EH (cell line): ENCODE measurements around the gene TFPI.
"Not testable (repeated sequence)": the region's sequence is repeated elsewhere in the genome, so short reads cannot be mapped to it uniquely, and the experiment has no call there.

Experiments used
- DNase-seq: peaks from one replicate; pipeline ENCODE4 v3.0.0-alpha.2; 2015; ENCODE audit warnings: low read depth

TFPI gene

DNA sequence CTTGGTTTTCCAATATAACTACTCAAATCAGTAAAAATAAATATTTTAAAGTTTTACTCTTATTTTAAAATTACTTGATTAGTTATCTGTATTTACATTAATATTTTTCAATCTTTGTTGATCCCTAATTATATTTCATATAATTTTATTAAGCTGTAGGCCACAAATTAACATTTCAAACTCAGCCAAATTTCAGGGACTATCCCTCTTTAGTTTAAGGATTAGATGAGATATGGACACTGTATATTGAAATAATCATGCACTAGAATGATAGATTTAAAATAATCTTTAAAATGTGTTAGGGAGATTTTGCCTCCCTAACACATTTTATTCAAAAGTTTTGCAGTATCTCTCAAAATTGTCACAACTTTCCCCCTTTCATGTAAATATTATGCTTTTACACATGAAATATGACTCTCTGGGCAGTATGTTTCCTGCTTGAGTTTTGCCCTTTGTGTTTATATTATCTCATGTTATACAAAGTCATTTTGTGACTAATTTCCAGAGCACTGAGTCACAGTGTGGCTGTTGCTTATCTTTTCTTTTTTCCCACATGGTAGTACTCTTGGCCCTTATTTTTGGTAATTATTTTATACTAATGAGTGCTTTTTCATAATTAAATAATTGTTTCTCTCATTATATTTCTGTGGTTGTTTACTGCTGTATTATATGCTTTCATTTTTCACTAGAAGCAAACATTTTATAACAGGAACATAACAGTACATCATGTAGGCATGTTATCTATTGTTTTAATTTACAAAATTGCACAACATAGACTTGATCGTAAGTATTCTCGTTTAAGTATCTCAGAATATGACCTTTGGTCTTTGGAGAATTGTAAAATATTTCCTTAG lies 1.2 kb downstream of the TFPI start:
- DNase-seq = peak; percentile 83

DNA sequence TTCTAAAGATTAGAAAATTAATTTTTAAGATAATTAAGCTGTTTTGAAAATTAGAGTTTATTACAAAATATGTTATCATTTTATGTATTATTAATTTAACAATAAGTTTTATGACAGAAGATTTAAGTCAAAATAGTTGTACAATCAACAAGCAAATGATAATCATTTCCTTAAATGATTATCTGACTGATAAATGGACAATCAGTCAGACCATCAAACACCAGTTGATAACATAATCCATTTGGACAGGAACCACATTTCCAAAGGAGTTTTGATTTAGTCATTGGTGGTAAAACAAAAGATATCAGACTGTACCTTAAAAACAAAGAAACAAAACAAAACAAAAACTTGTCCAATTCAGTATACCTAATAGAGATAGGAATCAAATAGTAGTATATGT lies 1.9 kb downstream of the TFPI start:
- no peak for DNase-seq

DNA sequence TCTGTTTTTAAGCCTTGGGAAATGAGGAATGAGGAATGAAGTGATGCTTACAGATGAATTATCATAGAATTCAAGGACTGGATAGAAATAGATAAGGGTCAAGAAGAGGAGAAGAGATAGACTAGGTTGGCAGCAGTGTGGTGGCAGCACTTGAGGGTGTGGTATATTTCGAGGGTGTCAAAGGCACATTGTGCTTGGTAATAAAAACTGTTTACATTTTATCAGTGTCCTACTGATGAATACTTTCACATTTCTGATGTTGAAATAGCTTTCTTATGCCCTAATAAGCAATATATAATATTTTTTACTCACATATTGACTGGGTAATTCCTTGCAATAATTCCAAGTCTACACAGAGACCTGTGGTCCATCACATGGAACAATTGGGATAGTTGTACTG lies 3.4 kb downstream of the TFPI start:
- no peak for DNase-seq

DNA sequence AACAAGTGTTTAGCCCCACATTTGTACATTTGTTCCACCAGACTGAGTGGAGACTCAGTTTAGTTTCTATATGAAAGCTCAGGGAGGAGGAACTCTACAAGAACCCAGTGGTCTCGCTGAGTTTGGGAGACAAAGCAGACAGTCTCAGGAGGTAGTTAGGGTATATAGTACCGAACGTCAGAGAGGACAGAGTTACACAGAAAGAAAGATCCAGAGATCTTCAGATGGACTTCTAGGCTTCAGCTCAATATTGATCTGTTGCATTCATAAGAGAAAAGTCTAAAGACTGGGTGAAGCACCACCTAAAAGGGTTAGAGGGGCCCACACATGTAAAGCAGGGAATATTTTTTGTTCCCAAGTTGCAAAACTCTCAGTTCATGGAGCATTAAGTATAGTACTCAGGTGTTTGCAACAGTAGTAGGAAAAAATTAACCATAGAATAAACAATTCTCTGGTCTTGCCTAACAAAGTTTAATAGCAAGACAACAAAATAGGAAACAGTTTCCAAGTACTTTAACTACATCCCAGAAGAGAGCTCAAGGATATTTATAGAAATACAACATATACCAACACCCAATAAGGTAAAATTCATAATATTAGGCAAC lies 4.2 kb downstream of the TFPI start:
- no peak for DNase-seq

DNA sequence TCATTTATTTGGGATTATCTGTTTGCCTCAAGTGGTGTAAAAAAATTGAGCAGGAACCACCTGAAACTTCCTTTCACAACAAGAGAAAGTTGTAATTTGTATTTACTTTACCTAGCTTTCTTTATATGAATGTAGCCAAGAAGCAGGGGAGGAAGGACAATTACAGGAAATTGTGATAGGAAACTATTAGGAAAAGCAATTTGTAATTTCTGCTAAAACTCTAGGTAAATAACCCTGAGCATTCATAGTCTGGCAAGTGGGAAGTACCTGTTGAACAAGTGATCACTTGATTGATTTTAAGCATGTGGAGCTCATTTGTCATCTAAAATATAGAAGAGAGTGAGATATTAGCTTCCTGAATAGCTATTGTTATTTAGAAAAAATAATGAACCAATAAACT lies 5.0 kb downstream of the TFPI start:
- DNase-seq = no peak

DNA sequence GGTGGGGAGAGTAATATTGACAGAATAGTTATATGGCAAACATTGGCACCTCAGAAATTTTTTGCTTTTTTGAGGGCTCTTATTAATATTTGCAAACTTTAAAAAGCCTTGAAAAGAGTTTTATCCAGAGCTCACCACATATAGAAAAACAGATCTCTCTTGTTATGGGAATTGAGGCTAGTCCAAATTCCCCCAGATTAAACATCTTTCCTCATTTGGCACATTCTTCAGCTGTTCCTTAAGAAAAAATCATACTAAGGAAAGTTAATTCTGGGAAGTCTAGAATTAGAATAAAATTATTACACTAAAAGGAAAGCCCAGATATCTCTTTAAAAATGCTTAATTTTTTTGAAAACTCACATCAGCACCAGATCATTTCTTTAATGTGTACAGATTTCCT lies 5.6 kb downstream of the TFPI start:
- DNase-seq = peak; percentile 25

DNA sequence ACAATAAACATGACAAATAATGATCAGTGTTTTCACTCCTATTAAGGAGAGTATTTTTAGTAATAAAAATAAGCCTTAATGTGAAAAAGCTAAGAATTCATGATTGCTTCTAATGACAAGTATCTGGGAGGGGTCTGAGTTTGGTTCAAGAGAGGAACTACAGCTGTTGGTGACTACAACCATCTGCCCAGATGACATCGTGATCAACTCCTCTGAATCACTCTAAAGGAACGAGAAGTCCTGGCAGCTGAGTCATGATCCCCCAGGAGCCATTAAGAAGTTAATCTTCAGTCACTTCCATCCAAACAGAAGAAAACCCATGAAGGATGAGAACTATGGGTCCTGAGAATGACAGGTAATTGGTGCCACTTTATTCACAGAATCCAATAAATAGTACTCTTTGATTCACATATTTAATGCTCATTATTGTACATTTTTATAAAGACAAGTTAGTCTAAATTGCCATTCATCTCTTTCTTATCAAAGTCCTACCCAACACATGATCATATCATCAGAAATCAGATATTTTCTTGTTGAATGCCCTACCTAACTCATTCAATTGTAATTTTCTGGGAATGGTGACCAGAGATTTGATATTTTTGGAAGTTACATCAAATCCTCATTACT lies 6.8 kb downstream of the TFPI start:
- DNase-seq = peak; percentile 97

DNA sequence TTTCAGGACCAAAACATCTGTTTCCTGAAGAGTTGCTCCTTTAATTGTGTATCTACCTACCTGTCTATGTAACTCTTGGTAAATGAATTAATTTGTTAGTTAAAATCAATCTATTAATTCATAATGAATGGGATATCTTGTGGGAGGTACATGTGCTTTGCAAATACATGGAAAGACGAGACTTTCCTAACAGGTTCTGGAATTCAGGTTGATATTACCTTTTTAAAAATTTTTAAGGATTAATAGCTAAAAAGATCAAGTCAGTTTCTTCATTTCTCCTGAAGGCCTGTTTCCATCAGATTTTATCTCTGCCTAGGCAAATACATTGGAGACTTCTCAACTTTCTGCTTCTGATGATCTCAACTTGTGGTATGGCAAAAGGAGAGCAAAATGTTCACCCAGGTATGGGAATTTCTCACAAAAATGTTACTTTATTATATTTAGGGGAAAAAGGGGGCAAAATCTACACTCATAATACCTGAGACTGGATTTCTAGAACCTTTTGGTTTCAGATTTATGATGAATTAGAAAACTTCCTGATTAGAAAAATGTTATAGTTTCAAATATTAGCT lies 7.4 kb downstream of the TFPI start:
- DNase-seq = peak; percentile 21

DNA sequence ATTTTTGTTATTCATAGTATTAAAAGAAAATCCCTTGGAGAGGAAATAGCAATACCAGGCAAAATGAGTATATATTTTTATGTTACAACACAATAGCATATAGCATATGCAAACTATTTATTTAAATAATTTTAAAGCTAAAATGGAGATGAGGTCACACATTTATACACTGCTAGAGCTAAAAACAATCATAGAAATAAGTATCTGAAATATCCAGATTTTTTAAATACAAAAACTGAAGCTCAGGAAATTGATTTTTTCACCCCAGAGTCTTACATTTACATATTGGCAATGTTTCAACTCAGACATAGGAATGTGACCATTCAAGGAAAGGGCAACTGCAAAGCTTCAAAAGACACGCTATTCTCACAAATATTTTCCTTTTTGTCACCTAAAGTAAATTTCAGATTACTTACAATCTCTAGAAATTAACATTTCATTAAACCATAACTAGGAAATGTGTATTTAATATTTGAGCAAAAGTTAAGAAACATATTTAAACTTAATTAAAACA lies 8.9 kb downstream of the TFPI start:
- DNase-seq = no peak

DNA sequence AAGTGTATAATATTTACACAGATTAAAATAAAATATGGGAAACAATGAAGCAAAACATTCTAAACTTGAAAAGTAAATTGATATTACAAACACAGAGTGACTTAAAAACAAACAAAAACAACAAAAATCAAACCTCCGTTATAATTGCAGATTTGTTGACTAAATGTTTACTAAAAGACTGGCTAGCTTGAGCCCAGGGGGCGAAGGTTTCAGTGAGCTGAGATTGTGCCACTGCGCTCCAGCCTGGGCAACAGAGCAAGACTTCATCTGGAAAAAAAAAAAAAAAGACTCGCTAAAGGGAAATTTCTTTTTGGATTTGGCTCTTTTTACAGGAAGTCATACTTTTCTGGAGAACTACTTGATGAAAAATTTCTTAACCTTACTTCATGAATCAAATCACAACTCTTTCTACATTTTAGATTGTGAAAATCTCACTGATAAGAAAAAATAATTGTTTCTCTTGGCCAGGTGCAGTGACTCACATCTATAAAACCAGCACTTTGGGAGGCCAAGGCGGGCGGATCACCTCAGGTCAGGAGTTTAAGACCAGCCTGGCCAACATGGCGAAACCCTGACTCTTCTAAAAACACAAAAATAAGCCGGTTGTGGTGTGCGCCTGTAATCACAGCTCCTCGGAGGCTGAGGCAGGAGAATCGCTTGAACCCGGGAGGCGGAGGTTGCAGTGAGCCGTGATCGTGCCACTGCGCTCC lies 9.7 kb downstream of the TFPI start:
- no peak for DNase-seq

DNA sequence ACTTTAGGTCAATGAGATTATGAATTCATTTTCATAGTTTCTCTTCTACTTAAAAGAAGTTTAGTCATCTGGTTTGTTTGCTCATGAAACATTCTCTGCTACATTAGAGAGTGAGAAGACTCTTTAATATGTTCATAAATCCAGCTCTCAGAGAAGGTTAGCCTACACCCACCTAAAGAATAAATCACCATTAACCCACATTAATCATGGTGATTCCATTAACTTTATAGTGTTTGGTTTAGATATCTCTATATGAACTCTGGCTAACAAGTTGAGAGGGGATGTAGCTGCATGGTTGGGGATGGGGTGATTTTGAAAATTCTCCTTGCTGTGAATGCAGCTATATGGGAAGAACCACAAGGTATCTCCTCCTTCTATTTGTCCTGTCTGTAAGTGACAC lies 10.7 kb downstream of the TFPI start:
- no peak for DNase-seq

DNA sequence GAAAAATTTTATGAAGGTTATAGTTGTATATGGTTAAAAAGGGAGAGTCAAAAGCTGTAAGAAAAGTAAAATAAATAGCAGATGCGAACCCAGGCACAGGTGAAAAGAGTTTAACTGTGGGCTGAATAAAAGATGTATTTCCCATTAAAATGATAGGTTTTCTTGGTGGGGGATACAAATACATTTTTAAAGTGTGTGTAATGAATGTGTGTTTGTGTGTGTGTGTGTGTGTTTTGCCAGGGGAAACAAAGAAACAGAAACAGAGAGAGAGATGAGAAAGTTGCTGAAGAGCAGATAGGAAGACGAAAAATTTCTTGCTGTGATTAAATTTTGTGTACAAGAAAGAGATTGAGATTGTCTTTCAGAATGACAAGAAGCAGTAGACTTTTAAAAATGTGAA lies 12.1 kb downstream of the TFPI start:
- no peak for DNase-seq

DNA sequence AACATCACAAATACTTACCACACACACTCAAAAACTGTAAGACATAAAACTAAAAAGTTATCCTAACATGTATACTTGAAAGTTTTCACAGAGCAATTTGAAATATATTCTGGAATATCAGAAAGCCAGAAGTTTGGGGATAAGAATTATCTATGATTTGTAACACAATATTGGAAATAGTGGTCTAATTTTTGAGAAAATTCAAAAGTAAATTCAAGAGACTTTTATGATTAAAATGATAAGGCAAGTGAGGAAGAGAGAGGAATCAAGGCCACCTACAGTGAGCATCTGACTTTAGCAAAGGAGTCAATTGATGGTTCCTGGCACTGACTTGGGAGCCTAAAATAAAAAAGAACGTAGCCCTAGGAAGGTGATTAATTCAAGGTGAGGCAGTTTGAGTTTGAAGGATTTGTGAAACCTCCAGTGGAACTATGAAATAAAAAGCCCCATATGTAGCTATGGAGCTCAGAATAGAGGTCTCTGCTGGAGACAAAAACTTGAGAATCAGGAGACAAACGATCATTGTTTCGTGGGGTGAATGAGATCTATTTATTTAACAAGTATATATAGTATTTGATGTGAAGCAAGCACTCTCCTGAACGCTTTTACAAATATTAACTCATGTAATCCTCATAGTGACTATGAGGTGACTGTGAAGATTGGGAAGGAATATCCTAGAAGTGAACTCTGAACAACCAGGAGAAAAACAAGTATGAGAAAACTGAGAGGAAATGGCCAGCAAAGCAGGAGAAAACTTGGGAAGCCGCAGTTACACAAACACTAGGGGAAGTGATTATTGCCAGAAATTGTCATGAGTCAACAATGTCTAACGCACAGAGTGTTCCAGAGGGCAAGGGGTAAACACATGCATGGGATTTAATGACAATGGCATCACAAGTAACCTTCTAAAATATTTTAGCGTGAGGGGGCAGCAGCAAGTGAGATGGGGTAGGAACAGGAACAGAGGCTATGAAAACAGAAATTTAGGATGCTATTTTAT lies 12.8 kb downstream of the TFPI start:
- peak; percentile 95 for DNase-seq

DNA sequence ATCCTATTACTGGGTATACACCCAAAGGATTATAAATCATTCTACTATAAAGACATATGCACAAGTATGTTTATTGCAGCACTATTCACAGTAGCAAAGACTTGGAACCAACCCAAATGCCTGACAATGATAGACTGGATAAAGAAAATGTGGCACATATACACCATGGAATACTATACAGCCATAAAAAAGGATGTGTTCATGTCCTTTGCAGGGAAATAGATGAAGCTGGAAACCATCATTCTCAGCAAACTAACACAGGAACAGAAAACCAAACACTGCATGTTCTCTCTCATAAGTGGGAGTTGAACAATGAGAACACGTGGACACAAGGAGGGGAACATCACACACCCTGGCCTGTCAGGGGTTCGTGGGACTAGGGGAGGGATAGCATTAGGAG lies 16.0 kb downstream of the TFPI start:
- not testable (repeated sequence) for DNase-seq

DNA sequence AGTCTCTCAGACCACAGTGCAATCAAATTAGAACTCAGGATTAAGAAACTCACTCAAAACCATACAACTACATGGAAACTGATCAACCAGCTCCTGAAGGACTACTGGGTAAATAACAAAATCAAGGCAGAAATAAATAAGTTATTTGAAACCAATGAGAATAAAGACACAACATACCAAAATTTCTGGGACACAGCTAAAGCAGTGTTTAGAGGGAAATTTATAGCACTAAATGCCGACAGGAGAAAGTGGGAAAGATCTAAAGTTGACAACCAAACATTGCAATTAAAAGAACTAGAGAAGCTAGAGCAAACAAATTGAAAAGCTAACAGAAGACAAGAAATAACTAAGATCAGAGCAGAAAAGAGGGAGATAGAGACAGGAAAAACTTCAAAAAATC lies 18.9 kb downstream of the TFPI start:
- not testable (repeated sequence) for DNase-seq

DNA sequence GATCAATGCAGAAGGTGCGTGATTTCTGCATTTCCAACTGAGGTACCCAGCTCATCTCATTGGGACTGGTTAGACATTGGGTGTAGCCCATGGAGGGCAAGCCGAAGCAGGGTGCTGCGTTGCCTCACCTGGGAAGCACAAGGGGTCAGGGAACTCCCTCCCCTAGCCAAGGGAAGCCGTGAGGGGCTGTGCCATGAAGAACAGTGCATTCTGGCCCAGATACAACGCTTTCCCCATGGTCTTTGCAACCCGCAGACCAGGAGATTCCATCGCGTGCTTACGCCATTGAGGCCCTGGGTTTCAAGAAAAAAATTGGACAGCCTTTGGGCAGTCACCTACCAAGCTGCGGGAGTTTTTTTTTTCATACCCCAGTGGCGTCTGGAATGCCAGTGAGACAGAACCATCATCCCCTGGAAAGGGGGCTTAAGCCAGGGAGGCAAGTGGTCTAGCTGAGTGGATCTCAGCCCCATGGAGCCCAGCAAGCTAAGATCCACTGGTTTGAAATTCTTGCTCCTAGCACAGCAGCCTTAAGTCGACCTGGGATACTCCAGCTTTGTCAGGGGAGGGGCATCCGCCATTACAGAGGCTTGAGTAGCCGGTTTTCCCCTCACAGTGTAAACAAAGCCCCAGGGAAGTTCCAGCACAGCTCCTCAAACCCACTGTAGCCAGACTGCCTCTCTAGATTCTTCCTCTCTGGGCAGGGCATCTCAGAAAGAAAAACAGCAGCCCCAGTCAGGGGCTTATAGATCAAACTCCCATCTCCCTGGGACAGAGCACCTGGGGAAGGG lies 21.7 kb downstream of the TFPI start:
- DNase-seq = no peak

DNA sequence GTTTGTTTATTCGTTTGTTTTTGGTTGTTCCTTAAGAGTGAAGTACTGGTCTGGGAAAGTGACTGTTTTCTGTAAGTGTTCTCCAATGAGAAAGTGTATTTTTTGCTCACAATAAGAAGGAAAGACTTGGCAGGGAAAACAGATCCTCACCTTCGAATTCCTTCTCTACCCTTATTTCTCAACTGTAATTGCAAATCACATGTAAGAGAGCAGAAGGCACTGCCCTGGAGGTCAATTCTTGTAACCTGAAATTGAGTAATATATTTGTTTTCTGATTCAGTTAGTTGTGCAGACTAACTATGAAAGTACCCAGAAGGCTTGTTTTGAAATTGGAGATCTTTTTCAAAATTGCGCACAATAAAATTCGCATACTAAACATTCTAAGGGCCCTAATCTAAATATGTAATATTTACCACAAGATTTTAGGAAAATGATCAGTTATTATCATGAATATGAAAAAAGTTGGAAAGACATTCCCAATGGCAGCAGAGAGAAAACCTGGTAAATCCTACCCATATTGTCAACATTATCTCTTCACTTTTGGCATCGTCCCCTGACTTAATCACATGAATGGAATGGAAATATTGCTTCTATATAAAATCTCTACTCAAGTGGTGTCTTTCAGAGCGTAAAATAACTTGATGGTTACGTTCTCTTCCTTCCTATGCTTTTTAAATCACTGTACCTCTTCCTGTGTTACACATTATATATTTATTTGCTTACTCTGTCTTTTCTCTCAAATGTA lies 24.1 kb downstream of the TFPI start:
- DNase-seq = no peak

DNA sequence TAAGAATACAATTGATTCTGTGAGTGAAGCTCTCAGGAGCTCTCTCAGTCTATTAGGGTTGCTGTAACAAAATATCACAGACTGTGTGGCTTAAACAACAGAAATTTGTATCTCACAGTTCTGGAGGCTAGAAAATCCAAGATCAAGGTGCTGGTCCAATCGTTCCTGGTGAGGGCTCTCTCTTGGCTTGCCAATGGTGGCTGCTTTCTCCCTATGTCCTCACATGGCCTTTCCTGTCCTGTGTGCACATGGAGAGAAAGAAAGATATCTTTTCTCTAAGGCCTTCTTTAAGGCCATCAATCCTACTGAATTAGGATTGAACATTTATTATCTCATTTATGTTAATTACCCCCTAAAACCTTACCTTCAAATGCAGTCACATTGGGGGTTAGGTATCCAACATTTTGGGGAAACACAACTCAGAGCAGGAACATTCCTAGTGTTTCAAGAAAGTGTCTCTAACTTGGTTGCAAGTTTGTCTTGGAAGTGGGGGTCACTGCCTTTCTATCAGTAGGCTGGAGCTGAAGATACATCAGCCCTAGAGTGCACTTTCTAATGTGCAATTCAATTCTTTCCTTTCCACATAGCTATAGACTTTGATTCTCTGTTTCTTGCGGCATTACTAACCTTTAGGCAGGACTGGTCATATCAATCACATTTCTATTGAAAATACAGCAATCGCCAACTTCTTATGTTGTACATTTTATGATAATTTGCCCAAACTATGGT lies 24.8 kb downstream of the TFPI start:
- no peak for DNase-seq

DNA sequence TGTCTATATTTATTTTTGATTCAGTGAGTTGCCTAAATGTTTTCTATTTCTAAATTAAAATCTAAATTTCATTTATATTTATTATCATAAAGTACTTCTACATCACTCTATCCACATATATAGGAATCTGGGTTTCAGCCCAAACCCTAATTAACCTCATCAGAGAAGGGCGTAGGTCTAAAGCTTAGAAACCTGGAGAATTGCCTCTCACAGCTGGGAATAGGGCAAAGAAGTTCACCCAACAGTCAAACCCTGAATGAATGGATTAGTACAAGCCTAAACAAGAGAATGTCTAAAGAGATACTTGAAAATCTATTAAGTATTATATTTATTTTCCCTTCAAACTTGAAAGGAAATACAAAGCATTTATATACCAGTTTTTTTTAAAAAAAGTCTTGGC lies 26.2 kb downstream of the TFPI start:
- DNase-seq = no peak
